GM21447 (cell line): Measurements from ENCODE around the gene TBC1D16.

Experiments used
- ATAC-seq: cut with Tn5 transposase; IDR thresholded peaks from one replicate; pipeline ENCODE4 v1.9.1; 2021; ENCODE audit not compliant: unreplicated experiment

The TBC1D16 gene, protein sequence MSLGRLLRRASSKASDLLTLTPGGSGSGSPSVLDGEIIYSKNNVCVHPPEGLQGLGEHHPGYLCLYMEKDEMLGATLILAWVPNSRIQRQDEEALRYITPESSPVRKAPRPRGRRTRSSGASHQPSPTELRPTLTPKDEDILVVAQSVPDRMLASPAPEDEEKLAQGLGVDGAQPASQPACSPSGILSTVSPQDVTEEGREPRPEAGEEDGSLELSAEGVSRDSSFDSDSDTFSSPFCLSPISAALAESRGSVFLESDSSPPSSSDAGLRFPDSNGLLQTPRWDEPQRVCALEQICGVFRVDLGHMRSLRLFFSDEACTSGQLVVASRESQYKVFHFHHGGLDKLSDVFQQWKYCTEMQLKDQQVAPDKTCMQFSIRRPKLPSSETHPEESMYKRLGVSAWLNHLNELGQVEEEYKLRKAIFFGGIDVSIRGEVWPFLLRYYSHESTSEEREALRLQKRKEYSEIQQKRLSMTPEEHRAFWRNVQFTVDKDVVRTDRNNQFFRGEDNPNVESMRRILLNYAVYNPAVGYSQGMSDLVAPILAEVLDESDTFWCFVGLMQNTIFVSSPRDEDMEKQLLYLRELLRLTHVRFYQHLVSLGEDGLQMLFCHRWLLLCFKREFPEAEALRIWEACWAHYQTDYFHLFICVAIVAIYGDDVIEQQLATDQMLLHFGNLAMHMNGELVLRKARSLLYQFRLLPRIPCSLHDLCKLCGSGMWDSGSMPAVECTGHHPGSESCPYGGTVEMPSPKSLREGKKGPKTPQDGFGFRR

DNA sequence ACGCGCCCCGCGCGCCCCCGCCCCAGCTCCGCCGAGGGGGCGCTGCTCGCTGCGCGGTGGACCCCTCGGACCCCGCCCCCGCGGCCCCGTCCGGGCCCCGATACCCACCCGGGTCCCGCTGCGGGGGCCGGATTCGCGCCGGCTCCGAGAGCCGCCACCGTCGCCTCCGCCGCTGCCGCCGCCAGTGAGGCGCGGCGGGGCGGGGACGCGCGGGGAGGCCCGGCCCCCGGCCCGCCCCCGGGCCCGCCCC is at the start of gene TBC1D16:
Gene TBC1D16 (minus strand): TSS at position 186 of the 250 bp plus-strand sequence. CDS start 22,325 bp downstream, outside the sequence.
- no peak for ATAC-seq

DNA sequence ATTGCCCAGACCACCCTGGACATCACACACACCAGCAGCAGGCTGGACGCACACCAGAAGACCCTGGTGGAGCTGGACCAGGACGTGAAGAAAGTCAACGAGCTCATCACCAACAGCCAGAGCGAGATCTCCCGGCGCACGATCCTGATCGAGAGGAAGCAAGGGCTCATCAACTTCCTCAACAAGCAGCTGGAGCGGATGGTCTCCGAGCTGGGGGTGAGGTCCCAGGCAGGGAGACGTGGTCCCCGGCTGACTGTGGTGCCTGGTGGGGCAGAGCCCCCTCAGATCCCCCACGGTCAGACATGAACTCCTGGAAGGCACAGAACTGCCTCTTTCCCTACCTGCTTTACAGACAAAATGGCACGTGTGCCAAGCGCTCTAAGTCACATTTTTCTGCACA is 49.1 kb upstream of the TBC1D16 start:
- no peak for ATAC-seq

DNA sequence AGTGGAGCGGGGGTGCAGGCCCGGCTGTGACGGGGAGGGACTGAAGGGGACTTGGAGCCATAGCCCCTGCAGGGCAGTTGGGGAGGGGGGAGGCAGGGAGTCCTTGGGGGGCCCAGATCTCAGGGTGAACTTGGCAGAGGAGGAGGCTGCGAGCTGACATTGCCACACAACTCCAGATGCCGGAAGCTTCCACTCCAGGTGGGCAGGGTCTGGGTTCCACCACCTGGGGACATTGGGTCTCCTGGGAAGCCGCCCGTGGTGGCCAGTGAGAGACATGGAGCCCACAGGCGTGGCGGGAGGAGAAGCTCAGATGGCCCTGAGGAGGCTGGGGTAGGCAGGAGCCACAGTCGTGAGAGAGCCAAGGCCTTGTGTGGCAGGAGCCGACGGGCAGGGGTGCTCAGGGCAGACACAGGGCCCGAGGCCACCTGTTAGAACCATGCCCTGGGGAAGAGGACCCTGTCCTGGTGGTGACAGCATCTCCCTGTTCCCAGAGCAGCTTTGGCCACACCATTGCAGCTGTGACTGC is 47.5 kb upstream of the TBC1D16 start:
- no peak for ATAC-seq

DNA sequence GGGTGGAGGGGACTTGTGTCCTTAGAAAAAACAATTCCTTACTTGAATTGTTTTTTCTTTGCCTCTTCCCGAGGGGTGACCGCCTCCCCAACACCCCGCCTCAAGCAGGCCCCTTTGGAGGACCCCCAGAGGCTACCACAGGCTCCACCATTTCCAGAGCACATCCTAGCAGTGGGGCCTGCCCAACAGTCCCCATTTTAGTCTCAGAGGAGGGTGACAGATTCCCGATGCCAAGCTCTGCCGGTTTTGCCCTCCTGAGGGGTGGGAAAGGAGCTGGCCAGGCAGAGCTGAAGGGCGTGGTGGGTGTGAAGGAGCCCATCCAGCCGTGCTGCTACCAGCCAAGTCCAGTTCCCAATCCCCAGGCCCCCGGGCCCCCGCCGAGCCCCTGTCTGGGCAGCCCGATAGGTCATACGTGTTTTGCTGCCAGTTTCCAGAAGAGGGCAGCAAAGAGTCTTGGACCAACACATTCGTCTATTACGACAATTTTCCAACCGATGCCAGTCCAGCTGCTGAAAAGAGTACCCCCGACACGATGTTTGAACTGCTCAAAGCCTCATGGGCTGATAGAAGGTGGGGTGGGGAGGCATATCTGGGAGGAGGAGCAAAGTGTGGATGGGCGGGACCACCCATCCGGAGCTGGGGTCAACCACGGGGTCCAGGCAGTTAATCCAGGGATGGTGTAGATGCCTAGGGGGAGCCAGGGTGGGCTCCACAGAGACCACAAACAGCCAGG is 46.9 kb upstream of the TBC1D16 start:
- no peak for ATAC-seq

DNA sequence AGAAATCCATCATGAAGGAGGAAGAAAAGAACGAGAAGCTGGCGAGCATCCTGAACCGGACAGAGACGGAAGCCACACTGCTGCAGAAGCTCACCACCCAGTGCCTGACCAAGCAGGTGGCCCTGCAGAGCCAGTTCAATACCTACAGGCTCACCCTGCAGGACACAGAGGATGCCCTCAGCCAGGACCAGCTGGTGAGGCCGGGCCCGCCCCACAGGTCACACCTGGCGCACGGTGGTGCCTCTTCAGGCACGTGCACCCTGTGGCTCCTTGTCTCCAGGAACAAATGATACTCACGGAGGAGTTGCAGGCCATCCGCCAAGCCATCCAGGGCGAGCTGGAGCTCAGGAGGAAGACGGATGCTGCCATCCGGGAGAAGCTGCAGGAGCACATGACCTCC is 45.9 kb upstream of the TBC1D16 start:
- no peak for ATAC-seq

DNA sequence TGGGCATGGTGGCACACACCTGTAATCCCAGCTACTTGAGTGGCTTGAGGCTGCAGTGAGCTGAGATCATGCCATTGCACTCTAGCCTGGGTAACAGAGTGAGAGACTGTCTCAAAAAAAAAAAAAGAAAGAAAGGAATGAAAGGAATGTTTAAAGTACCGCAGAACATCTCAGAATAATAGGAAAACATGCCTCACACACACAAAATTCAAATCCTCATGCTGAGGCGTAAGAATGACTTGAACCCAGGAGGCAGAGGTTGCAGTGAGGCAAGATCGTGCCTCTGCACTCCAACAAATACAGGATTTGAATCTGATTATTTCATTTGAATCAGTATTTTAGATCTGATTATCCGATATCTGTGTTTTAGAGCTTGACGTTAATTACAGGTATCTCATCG is 44.4 kb upstream of the TBC1D16 start:
- ATAC-seq, result no peak

DNA sequence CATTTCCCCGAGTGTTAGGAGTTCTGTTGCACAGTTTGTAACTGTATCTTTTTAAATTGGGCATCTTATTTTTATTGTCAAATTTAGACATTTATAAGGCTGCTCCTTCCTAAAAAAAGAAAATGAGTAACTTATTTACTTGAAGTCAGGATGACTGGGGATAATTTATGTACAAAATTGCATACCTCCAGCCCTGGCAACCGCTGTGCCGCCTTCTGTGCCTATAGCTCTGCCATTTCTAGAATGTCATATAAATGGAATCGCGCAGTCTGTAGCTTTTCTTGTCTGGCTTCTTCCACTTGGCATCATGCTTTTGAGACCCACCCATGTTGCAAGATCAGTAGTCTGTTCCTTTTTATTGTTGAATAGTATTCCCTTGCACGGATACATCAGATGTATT is 36.7 kb upstream of the TBC1D16 start:
- ATAC-seq, result no peak

DNA sequence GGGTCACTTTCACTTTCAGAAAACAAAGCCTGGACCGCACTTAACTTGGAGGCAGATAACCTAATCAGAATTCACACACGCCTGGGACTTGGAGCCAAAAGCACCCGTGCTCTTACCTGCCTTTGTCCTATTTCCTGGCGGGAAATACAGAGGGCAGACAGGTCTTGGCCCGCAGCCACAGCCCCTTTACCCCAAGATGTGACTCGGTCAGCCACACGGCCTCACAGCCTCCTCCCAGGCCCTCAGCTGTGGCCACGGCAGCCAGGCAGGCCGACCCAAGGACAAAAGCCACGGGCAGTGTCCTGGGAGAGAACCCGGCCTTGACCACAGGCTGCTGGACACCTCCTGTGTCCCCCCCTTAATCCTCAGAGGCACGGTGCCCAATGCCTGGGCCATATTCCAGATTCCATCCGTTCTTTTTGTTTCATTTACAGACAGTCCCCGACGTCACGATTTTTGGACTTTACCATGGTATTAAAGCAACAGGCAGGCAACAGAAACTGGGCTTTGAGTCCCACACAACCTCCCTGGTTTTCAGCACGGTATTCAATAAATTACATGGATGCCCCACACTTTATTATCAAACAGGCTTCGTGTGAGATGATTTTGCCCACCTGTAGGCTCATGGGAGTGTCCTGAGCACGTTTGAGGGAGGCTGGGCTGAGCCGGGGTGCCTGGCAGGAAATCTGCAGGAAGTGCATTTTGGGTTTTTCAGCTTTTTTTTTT is 35.6 kb upstream of the TBC1D16 start:
- ATAC-seq, result no peak

DNA sequence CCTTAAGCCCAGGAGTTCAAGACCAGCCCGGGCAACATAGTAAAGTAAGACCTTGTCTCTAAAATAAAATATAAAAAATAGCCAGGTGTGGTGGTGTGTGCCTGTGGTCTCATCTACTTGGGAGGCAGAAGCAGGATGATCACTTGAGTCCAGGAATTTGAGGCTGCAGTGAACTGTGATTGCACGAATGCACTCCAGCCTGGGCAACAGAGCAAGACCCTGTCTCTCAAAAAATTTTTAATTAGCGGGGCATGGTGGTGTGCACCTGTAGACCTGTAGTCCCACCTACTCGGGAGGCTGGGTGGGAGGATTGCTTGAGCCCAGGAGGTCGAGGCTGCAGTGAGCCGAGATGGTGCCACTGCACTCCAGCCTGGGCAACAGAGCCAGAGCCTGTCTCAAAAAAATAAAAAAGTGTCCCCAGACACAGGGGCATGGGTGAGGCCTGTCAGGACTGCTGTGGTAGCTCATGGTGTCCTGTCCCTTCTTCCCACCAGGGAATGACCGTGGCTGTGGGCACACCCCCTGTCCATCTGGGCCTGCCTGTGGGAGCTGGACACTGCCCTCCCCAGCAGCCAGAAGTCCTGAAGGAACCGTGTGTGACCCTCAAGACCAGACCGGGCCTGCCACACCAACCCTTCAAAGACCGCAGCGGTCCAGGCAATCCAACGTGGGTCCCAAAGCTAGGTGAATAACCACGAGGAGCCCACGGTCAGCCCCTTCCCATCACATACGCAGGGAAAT is 34.9 kb upstream of the TBC1D16 start:
- ATAC-seq, result no peak

DNA sequence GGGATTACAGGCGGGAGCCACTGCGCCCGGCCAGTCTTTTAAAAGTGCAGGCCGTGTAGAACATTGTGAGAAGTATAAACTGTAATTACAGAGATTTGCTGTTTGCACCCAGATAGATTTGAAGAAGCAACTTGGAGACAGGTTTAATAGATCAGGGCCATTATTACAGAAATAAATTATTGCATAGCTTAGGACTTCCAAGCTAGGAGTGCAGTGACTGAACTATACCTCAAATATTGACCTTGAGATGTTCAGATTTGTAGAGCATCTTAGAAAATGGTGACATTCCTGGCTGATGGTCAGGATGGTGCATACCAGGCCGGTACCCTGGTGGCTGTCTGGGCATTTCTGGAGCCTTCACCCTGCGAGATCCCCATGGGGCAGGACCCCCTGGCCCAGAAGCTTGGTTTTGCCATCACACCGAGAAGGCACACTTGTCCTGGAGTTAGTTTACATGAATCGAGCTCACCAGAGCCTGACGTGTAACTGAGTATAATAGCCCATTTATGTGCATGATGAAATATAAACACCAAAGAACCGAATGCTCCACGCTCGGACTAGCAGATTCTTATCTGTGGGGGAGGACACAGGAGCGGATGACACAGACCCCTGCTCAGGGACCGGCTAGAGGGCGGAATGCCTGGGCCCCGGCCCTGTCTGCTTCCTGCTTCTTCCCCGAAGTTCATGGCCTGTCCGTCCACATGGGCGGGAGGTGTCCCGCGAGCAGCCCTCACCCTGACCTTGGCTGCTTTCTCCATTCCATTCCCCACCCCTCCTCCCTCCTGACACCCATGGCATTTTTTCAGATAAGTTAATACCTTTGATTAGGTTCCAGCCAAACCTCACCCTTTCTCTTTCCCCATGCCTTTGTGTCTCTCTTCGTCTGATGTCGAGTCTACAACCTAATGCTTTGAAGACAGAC is 32.9 kb upstream of the TBC1D16 start:
- no peak for ATAC-seq

DNA sequence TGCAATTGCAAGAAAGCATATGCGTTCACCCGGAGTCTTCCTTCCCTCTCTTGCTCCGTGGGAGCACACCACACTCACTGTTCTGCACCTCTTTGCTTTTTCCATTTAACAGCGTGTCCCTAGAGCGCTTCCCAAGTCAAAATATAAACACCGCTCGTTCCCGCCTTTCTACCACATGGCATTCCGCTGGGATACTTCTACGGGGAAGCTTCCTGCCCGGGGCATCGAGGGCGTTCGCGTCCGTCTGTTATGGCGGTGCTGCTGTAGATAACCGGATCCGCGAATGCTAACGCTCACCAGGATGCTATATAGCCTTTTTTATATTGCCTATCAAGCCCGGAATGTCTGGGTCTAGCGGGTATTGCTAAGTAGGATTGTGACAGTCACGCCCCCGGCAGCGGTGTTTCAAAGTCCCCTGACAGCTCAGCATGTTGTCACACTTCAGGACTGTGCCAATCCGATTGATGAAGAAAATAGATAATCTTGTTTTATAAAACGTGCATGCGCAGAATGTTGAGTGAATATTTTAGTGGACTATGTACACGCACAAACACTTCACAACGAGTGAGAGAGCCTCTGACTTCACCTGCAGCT is 31.8 kb upstream of the TBC1D16 start:
- ATAC-seq, result no peak

DNA sequence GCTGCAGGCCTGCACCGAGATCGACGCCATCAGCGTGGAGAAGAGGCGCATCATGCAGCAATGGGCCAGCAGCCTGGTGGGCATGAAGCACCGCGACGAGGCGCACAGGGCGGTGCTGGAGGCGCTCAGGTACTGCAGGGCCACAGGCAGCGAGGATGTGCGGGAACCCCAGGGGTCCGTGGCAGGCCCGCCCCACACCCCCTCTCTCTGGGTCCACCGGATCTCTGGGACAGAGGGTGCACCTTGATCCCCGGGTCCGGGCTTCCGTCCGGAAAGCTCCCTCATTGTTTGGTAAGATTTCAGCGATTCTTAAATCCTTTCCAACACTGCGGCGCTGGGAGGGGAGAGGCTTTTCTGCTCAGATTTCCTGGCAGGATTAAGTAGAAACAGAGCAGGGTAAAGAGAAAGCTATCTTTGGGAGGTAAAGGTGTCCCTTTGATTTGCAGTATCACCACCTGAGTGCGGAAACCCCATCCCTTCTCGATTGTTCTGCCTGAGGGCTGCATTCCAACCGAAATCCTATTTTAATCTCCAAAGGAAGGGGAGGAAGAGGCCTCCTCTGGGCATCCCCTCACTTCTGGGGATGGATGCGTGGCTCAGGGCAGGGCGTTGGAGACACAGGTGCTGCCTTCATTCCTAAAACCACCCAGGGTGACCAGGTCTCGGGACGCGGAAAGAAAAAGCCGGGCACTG is 30.0 kb upstream of the TBC1D16 start:
- ATAC-seq, result no peak

DNA sequence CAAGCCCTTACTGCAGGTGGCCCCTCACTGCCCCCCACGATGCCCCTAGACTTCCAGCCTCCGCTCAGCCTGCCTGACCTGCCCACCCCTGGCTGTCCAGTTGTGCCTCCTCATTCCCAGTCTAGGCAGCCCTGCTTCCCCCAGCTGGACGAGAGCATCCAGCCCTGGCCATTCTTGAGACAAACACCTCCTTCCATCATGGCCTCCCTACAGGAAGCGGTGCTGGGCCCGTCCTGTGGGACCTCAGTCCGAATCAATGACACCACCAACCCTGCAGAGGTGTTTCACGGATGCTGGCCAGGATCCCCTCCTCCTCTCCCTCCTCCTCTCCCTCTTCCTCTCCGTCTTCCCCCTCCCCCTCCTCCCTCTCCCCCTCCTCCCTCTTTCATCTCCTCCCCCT is 29.0 kb upstream of the TBC1D16 start:
- no peak for ATAC-seq

DNA sequence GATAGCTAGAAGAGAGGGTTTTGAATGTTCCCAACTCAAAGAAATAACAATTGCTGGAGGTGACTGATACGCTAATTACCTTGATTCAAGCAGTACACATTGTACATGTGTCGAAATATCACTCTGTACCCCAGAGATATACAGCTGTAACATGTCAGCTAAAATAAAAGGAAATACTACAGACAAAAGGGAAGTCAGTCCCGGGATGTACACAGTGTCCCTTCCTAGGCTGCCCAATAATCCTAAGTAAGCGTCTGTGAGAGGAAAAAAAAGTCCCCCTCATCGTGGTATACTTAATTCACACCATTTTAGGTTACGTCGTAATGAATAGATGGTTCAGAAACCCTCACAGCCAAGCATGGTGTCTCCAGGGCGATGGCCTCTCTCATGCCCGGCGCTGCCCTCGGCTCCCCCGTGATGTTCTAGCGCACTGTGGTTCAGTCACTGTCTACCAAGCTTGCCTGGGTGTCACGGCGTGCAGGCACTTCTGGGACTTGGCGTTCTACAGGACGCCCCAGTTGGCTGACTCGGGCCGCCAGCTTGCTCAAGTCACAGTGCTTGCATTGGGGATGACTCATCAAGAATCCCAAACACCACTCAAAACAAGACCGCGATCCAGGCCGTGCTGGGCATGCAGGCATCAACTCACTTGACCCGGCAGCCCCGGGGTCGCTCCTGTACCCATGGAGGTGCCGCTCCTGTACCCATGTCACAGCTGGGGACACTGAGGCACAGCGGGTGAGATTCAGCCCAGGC is 28.3 kb upstream of the TBC1D16 start:
- ATAC-seq, result no peak

DNA sequence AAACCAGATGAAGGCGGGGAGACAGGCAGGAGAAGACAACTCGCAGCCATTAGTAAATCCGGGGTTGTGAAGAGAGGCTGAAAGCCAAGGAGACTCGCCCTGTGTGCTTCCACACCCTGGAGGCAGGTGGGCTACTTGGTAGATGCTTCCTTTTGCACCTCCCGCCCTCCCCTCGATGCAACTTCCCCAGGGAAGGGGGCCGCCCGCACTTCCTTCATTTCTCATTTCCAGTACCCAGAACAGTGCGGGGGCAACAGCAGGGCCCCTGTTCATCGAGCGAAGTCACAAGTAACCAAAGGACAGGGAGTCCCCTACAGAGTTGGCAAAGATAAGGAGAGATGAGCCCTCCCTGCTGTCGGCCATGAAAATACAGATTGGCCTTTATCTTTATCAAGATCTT is 25.7 kb upstream of the TBC1D16 start:
- ATAC-seq, result no peak

DNA sequence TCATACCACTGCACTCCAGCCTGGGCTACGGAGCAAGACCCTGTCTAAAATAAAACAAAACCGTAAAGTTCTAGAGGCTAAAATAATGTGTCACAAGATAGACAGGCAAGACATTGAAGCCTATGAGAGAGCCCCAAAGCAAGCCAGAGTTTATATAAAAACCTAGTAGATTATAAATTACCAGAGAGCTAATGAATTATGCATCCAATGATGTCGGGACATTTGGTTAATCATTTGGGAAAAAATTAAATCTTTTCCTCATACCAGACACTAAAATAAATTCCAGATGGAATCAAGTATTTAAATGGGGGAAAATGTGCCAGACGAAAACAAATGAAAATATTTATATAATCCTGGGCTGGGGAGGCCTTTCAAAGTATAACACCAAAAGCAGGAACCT is 25.0 kb upstream of the TBC1D16 start:
- ATAC-seq, result no peak

DNA sequence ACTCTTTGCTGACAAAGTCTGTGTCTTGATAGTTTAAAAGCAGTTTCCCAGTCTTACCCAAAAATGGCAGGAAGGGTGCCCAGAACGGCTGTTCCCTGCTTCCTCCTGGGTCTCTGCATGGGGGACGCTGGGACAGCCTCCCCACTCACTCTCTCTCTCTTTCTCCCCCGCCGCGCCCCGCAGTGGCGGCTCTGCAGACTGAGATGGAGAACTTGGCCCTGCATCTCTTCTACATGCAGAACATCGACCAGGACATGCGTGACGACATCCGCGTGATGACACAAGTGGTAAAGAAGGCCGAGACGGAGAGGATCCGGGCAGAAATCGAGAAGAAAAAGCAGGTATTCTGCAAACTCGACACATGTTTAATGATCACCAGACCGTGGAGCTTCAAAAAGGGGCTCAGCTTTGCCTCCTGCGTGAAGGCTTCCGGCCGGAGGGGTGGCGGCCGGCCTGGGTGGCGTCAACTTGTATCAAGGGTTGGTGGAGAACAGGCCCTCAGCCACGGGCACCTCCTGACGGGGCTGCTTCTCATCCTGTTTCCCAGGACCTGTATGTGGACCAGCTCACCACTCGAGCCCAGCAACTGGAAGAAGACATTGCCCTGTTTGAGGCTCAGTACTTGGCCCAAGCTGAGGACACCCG is 22.8 kb upstream of the TBC1D16 start:
- ATAC-seq, result no peak
